Tibial nerve (tissue), 3 donors: ENCODE measurements around the gene AFG1L.

Experiments used
- POLR2A ChIP-seq, 2 donors: fragments of 450-650 bp; IDR thresholded peaks; one replicate each; pipeline ENCODE4 v1.6.1; 2017; ENCODE audit warnings: antibody characterized with exemption in 2 of 2, mild to moderate bottlenecking in 2 of 2, moderate library complexity in 2 of 2
- TF ChIP-seq, protein P1 (sequence below), 5 experiments: fragments of 200-600 bp in 3 of 5; fragments of 450-650 bp in 2 of 5; sonication (generic) in 3 of 5; IDR thresholded peaks; one replicate each; pipeline ENCODE4 v1.5.1; 2016 to 2019; ENCODE audit warnings: antibody characterized with exemption in 5 of 5, mild to moderate bottlenecking in 3 of 5, moderate library complexity in 2 of 5

DNA sequence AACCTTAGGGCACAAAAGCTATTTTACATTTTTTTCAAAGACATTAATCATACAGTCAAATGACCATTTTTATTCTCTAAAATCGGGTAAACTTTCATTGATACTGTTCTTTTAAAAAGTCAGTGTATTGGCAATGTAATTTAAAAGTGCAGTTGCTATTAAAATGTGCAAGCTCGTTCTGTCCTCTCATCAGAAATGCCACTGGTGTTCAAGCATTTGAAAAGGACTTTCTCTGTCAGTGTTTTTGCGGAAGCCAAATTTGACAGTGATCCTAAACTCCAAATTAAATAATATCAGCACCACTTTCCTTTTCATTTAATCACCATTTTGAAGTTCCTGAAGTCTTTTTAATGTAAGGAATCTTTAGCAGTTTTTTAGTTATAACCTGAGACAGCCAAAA lies 69.6 kb downstream of the AFG1L start:
- TF ChIP-seq, protein P1, sequence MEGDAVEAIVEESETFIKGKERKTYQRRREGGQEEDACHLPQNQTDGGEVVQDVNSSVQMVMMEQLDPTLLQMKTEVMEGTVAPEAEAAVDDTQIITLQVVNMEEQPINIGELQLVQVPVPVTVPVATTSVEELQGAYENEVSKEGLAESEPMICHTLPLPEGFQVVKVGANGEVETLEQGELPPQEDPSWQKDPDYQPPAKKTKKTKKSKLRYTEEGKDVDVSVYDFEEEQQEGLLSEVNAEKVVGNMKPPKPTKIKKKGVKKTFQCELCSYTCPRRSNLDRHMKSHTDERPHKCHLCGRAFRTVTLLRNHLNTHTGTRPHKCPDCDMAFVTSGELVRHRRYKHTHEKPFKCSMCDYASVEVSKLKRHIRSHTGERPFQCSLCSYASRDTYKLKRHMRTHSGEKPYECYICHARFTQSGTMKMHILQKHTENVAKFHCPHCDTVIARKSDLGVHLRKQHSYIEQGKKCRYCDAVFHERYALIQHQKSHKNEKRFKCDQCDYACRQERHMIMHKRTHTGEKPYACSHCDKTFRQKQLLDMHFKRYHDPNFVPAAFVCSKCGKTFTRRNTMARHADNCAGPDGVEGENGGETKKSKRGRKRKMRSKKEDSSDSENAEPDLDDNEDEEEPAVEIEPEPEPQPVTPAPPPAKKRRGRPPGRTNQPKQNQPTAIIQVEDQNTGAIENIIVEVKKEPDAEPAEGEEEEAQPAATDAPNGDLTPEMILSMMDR (IDR thresholded peaks at IDR 0.05): no peak
- no peak for TF ChIP-seq POLR2A (IDR thresholded peaks at IDR 0.05)
